GM21447 (cell line): ENCODE data around the gene EDAR.

Experiments
- ATAC-seq: cut with Tn5 transposase; IDR thresholded peaks from one replicate; pipeline ENCODE4 v1.9.1; 2021; ENCODE audit not compliant: unreplicated experiment

The EDAR gene

GRCh38 chr2:108942231-108942825 is 46.7 kb downstream of the EDAR start:
- ATAC-seq = no peak

GRCh38 chr2:108941767-108942166 is 47.3 kb downstream of the EDAR start:
- ATAC-seq = no peak

- ATAC-seq = no peak
Measured at GRCh38 chr2:108941161-108941665, 47.8 kb downstream of the EDAR start.

- ATAC-seq = no peak
Measured at GRCh38 chr2:108940156-108940555, 48.9 kb downstream of the EDAR start.

- no peak for ATAC-seq
Measured at GRCh38 chr2:108938077-108938710, 50.8 kb downstream of the EDAR start.

GRCh38 chr2:108937367-108938017 is 51.5 kb downstream of the EDAR start:
- no peak for ATAC-seq

- no peak for ATAC-seq
Measured at GRCh38 chr2:108936866-108937265, 52.2 kb downstream of the EDAR start.

GRCh38 chr2:108936076-108936864 is 52.8 kb downstream of the EDAR start:
- ATAC-seq = no peak

- ATAC-seq = no peak
Measured at GRCh38 chr2:108935271-108935741, 53.7 kb downstream of the EDAR start.

- ATAC-seq = no peak
Measured at GRCh38 chr2:108934583-108935245, 54.3 kb downstream of the EDAR start.

- no peak for ATAC-seq
Measured at GRCh38 chr2:108934151-108934550, 54.9 kb downstream of the EDAR start.

GRCh38 chr2:108933691-108934117 is 55.3 kb downstream of the EDAR start:
- ATAC-seq = no peak

- no peak for ATAC-seq
Measured at GRCh38 chr2:108932736-108933332, 56.2 kb downstream of the EDAR start.

- ATAC-seq = no peak
Measured at GRCh38 chr2:108931372-108931771, 57.6 kb downstream of the EDAR start.

- no peak for ATAC-seq
Measured at GRCh38 chr2:108929807-108930425, 59.1 kb downstream of the EDAR start.

GRCh38 chr2:108928660-108929377 is 60.2 kb downstream of the EDAR start:
- no peak for ATAC-seq

- no peak for ATAC-seq
Measured at GRCh38 chr2:108927936-108928659, 60.9 kb downstream of the EDAR start.

GRCh38 chr2:108927405-108927804 is 61.6 kb downstream of the EDAR start:
- no peak for ATAC-seq
